Measurements from ENCODE around the gene CBFA2T2.
A peak's percentile ranks its signal among the peaks of the same experiment; 100 is the strongest.

Gene CBFA2T2

DNA sequence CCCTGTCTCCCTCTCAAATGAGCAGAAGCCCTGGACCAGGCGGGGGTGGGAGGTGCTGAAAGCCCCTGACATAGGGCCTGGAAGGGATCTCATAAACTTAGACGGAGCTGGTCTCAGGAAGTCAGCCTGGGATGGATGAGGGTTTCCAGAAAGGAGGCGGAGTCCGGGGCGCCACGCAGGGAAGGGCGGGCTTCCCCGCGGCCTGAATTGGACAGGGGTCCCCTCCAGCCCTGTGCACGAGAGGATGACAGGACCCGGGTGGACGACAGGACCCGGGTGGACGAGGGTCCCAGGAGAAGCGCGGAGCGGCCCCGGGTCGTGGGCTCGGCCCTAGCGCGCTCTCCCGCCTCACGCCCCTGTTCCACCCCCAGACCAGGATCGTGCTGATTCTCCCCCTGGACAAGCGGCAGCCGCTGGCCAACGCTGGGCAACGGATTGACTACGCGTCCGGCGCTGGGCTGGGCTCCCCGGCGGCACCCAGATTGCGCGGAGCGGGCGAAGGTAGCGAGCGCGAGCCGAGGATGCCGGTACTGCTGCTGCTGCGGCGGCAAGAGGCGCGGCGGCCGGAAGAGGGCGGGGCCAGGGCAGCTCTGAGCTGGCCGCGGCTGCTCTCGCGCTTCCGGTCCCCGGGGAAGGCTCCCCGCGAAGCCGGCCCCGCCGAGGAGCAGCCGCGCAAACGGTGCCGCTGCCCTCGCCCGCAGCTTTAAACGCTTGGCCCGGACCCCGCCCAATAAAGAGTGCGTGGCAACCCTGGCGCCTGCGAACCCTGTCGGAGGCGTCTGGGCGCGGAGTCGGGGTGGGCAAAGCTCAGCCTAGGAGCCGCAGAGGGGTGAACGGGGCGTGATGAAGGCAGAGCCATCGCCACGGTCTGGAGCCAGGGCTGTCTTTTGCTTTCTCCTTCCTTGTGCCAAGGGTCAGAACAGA, 173.5 kb downstream of the CBFA2T2 start:
- TF ChIP-seq, protein P1, sequence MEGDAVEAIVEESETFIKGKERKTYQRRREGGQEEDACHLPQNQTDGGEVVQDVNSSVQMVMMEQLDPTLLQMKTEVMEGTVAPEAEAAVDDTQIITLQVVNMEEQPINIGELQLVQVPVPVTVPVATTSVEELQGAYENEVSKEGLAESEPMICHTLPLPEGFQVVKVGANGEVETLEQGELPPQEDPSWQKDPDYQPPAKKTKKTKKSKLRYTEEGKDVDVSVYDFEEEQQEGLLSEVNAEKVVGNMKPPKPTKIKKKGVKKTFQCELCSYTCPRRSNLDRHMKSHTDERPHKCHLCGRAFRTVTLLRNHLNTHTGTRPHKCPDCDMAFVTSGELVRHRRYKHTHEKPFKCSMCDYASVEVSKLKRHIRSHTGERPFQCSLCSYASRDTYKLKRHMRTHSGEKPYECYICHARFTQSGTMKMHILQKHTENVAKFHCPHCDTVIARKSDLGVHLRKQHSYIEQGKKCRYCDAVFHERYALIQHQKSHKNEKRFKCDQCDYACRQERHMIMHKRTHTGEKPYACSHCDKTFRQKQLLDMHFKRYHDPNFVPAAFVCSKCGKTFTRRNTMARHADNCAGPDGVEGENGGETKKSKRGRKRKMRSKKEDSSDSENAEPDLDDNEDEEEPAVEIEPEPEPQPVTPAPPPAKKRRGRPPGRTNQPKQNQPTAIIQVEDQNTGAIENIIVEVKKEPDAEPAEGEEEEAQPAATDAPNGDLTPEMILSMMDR (IDR thresholded peaks at IDR 0.05; ENCODE audit: insufficient read depth, missing control alignments) = no peak
- DNase-seq (ENCODE audit: insufficient read length, low spot score) = peak; percentile 92
- no peak for FAIRE-seq

DNA sequence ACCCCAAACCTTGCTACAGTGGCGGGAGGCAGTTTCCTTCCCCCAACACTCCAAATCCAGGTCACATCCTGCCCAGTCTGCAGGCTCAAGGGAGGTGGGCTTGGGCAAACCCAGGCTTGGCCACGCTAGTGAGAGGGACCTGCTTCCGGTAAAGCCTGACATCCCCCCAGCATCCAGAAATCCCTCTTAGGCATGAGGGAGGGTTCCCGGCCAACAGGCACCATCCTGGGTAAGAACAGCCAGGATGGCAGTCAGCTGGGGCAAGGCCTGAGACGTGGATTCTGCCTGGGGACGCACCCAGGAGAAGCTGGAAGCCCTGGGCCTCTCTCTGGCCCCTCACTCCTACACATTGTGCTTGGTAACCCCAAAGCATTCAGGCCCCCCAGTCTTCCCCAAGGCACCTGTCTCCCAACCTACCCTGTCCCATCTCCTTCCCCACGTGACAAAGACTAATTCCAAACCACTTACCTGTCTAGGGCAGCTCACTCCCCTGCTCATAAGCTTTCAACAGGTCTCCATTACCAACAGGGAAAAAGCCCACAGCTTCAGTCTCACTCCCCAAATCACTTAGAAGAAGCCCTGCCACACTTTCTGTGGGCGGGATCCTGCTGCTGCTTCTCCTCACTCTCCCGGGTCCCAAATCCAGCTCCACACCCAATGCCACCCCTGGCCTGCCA, 174.3 kb downstream of the CBFA2T2 start:
- FAIRE-seq = no peak
- DNase-seq (ENCODE audit: insufficient read length, low spot score) = no peak
- TF ChIP-seq, protein P1 (IDR thresholded peaks at IDR 0.05; ENCODE audit: insufficient read depth, missing control alignments) = no peak

DNA sequence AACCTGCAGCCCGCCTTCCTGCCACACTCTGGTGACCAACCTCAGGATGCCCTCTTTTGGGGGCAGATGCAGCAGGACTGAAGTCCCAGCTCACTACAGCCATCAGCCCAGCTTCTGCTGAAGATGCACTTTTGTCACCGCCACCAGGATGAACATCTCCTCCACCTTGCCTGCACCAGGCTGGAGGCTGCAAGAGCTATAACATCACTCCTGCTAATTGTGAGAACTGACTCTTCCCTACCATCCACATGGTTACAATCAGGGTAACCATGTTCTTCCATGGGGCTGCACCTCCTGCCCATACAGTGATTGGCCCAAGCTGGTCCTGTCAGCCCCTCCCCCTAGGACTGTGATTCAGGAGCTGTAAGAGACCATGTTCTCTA, 174.9 kb downstream of the CBFA2T2 start:
- DNase-seq (ENCODE audit: insufficient read length, low spot score) (no peak), FAIRE-seq (no peak)
- TF ChIP-seq, protein P1 (IDR thresholded peaks at IDR 0.05; ENCODE audit: insufficient read depth, missing control alignments) = no peak

DNA sequence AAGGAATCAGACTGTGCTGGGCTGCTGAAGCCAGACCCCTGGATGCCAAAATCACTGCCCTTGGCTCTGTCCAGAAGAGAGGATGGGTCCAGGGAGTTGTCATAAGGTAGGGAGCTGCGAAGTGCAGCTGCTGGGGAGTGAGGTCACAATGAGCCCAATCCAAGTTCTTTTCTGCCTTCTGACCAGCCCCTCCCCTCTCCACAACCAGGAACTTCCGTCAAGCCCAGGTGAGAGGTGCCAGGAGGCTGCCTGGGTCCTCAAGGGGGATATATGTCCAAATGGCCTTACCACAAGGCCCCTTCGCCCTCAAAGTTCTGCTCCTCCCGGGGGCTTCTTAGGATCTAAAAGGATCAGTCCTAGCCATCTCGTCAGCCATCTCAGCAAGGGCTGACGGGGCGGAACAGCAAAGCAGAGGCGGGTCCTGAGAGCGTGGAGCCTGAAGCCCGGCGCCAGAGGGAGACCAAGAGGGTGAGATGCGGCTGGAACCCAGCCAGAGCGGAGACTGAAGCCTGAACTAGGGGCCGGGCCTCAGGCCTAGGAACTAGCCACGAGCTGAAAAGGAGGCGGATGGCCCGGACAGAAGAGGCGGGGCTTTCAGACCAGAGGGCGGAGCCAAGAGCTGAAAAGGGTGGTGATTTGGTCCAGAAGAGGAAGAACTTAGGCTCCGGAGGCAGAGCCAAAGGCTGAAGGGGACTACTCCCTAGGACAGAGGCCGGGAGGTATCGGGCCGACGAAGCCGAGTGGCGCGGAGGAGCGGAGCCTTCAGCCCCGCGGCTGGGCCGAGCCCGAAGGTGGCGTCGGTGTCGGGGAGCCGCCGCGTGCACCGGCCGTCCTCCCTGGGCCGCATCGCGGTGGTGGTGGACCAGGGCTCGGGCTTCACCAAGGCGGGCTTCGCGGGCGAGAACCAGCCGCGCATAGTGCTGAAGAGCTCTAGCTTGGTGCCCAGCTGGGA, 176.7 kb downstream of the CBFA2T2 start, which contains the start of gene ACTL10:
Gene ACTL10 (plus strand): TSS at position 651 of the 952 bp plus-strand sequence. CDS start 555 bp downstream, outside the sequence.
- no peak for FAIRE-seq
- TF ChIP-seq, protein P1 (IDR thresholded peaks at IDR 0.05; ENCODE audit: insufficient read depth, missing control alignments) = no peak
- no peak for DNase-seq (ENCODE audit: insufficient read length, low spot score)

DNA sequence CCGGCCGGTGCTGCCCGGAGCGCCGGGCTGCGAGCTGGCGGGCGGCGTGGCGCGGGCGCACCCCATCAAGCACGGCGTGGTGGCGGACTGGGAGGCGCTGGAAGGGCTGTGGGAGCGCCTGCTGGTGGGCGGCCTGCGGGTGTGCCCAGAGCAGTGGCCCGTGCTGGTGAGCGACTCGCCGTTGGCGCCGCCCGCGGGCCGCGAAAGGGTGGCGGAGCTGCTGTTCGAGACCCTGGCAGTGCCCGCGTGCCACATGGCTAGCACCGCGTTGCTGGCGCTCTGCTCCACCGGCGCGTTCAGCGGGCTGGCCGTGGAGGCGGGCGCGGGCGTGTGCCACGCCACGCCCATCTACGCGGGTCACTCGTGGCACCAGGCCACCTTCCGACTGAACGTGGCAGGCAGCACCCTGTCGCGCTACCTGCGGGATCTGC, 177.4 kb downstream of the CBFA2T2 start:
- FAIRE-seq = no peak
- DNase-seq (ENCODE audit: insufficient read length, low spot score) = no peak
- TF ChIP-seq, protein P1 (IDR thresholded peaks at IDR 0.05; ENCODE audit: insufficient read depth, missing control alignments) = no peak

DNA sequence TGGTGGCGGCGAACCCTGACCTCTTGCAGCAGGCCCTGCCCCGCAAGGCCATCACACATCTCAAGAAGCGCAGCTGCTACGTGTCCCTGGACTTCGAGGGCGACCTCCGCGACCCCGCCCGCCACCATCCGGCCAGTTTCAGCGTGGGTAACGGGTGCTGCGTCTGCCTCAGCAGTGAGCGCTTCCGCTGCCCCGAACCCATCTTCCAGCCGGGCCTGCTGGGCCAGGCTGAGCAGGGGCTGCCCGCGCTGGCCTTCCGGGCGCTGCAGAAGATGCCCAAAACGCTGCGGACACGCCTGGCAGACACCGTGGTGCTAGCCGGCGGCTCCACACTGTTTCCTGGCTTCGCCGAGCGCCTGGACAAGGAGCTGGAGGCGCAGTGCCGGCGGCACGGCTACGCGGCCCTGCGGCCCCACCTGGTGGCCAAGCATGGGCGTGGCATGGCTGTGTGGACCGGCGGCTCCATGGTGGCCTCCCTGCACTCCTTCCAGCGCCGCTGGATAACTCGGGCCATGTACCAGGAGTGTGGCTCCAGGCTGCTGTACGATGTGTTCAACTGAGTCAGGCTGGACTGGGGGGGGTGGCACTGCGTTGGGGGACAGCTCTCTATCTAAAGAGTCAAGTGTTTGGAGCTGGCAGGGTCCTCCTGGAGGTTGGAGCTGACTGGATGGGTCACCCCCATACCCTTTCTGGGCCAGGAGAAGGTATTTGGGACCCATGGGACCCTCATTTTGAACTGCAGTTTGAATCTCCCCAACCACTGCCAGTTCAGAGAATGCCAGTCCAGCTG, 178.0 kb downstream of the CBFA2T2 start:
- DNase-seq (ENCODE audit: insufficient read length, low spot score) (peak; percentile 89), FAIRE-seq (no peak)
- TF ChIP-seq, protein P1 (IDR thresholded peaks at IDR 0.05; ENCODE audit: insufficient read depth, missing control alignments) = peak; percentile 28
